SK-N-MC (cell line): ENCODE data around the gene OGFOD3.
A peak's percentile ranks its signal among the peaks of the same experiment; 100 is the strongest.
"Not testable (repeated sequence)": the region's sequence is repeated elsewhere in the genome, so short reads cannot be mapped to it uniquely, and the experiment has no call there.

ENCODE experiments used
- DNase-seq: peaks from one replicate; pipeline ENCODE4 v3.0.0-alpha.2; 2011; ENCODE audit warnings: low read depth, low spot score
- H3K27ac ChIP-seq: fragments of 200-600 bp; sonication (generic); 2 replicates; pipeline ENCODE4 v1.5.1; 2016; ENCODE audit warnings: mixed run types
- H3K36me3 ChIP-seq: fragments of 200-600 bp; sonication (generic); 2 replicates; pipeline ENCODE4 v1.6.1; 2017; ENCODE audit warnings: antibody characterized with exemption, low read length, mixed read lengths; ENCODE audit not compliant: insufficient read depth
- H3K4me3 ChIP-seq: fragments of 200-600 bp; sonication (generic); 2 replicates; pipeline ENCODE4 v1.5.1; 2016
- H3K9ac ChIP-seq: fragments of 200-600 bp; sonication (generic); 2 replicates; pipeline ENCODE4 v1.8.0; 2017; ENCODE audit warnings: mixed run types, mixed read lengths; ENCODE audit not compliant: insufficient read length
- H3K9me3 ChIP-seq: fragments of 200-600 bp; sonication (generic); 2 replicates; pipeline ENCODE4 v1.6.1; 2017; ENCODE audit warnings: low read depth, mild to moderate bottlenecking, antibody characterized with exemption, low read length, moderate library complexity, mixed read lengths
- EZH2 ChIP-seq: fragments of 200-600 bp; sonication (generic); IDR thresholded peaks from one replicate; pipeline ENCODE4 v1.6.1; 2017; ENCODE audit warnings: antibody characterized with exemption
- FOXP2 ChIP-seq: optimal IDR thresholded peaks from 2 replicates; pipeline ENCODE3; 2011; ENCODE audit warnings: mild to moderate bottlenecking, moderate library complexity; ENCODE audit not compliant: insufficient read depth; ENCODE audit errors: extremely low read length, control extremely low read depth
- POLR2AphosphoS5 ChIP-seq: IDR thresholded peaks from 2 replicates; pipeline ENCODE4 v1.6.1; 2012; ENCODE audit warnings: mild to moderate bottlenecking, low read depth, low read length, borderline replicate concordance

Gene OGFOD3

DNA sequence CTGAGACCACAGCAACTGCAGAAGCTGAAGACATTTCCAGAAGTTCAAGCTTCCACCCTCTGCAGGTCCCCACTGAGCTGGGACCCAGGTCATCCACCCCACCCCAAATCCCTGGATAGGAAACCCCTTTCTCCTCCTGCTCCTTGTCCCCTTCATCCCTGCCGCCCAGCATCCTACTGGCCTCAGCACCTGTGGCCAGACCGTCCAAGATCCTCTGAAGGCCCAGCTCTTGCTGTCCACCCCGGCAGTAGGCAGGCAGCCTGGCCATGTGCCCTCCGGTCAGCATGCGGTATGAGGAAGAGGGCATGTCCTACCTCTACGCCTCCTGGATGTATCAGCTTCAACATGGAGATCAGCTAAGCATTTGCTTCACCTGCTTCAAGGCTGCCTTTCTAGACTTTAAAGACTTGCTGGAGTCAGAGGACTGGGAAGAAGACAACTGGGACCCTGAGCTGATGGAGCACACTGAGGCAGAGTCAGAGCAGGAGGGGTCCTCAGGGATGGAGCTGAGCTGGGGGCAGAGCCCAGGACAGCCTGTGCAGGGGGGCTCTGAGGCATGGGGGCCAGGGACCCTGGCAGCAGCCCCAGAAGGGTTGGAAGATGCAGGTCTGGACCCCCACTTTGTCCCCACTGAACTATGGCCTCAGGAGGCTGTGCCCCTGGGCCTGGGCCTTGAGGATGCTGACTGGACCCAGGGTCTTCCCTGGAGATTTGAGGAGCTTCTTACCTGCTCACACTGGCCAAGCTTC, 56.3 kb downstream of the OGFOD3 start:
- no peak overlapping the region for H3K4me3 ChIP-seq
- H3K9me3 ChIP-seq: no peaks in the 10 kb centered on the region
- no peak overlapping the region for H3K9ac ChIP-seq
- DNase-seq: no peak
- TF ChIP-seq POLR2AphosphoS5 (no peak), EZH2 (no peak)
- no peak overlapping the region for H3K27ac ChIP-seq
- H3K36me3 ChIP-seq: no peaks in the 10 kb centered on the region

DNA sequence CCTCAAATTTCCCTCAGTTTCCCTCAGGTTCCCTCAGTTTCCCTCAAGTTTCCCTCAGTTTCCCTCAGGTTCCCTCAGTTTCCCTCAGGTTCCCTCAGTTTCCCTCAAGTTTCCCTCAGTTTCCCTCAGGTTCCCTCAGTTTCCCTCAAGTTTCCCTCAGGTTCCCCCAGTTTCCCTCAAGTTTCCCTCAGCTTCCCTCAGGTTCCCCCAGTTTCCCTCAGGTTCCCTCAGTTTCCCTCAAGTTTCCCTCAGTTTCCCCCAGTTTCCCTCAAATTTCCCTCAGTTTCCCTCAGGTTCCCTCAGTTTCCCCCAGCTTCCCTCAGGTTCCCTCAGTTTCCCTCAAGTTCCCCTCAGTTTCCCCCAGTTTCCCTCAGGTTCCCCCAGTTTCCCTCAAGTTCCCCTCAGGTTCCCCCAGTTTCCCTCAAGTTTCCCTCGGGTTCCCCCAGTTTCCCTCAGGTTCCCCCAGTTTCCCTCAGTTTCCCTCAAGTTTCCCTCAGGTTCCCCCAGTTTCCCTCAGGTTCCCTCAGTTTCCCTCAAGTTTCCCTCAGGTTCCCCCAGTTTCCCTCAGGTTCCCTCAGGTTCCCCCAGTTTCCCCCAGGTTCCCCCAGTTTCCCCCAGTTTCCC, 58.8 kb downstream of the OGFOD3 start:
- not testable (repeated sequence) for H3K9me3 ChIP-seq, H3K36me3 ChIP-seq, H3K4me3 ChIP-seq, DNase-seq, H3K9ac ChIP-seq
- H3K27ac ChIP-seq: peak overlapping the region; percentile 90; the same call in 1 of the 2 replicates

DNA sequence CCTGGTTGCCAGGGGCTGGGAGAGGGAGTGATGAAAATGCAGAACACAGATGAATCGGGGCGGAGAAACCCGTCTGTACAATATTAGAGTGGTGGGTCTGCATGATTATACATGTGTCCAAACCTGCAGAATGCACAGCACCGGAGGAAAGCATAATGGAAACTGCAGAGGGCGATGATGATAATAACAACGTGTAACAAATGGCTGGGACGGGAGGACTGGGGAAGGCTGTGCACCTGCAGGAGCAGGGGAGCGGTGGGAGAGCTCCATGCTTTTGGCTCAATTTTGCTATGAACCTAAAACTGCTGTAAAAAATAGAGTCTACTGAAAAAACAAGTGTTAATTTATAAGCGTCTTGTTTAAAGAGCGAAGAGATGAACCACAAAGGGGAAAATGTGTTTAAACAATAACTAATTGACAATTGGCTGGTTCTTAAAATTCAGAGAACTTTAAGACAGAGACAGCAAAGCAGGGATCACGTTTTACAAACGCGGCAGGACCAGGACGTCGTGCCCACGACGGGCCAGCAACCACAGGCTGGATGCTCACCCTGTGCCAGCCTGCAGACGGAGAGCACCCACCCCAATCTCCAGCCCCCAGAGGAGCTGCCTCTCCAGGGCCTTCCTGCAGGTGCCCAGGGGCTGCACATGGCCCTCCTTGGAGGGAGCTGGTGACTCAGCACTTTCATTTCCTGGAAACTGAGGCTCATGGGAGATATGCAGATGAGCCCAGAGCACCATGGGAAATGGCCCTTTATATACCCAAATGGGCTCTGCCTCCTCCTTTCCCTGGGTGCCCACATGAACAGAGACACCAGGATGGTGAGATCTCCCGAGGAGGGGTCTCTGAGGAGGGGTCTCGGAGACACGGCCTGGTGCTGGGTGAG, 59.7 kb downstream of the OGFOD3 start, which contains the start of gene TEX19:
TEX19 (plus strand) TSS at position 783 of the 886 bp plus-strand sequence. CDS start 2,904 bp downstream, outside the sequence.
- TF ChIP-seq FOXP2 (no peak), POLR2AphosphoS5 (no peak), EZH2 (no peak)
- Histone ChIP-seq H3K36me3 (no peaks in the 10 kb centered on the region), H3K27ac (peak within 1 kb of the TSS; percentile 90), H3K9me3 (no peaks in the 10 kb centered on the region), H3K4me3 (no peak within 1 kb of the TSS), H3K9ac (no peak within 1 kb of the TSS)
- no peak for DNase-seq

DNA sequence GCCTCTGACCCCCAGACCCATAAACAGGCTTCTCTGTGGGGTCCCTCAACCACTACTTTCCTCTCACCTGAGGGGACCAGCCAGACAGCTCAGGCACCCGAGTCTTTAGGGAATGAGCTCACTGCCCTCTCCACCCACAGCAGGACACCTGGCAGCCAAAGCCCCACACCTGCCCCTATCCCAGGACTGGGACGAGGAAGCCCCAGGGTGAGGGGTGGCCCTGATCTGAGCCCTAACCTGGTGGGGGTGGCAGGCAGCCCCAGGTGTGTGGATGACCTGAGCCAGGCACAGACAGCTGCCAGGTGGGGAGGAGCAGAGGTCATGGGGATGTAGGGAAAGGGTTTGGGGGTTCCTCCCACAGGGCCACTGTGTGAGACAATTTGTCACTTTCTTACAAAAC, 61.0 kb downstream of the OGFOD3 start:
- H3K4me3 ChIP-seq: no peak overlapping the region
- no peaks in the 10 kb centered on the region for H3K9me3 ChIP-seq
- TF ChIP-seq FOXP2 (no peak), POLR2AphosphoS5 (no peak), EZH2 (no peak)
- DNase-seq: no peak
- H3K27ac ChIP-seq: no peak overlapping the region
- no peaks in the 10 kb centered on the region for H3K36me3 ChIP-seq
- H3K9ac ChIP-seq: no peak overlapping the region

DNA sequence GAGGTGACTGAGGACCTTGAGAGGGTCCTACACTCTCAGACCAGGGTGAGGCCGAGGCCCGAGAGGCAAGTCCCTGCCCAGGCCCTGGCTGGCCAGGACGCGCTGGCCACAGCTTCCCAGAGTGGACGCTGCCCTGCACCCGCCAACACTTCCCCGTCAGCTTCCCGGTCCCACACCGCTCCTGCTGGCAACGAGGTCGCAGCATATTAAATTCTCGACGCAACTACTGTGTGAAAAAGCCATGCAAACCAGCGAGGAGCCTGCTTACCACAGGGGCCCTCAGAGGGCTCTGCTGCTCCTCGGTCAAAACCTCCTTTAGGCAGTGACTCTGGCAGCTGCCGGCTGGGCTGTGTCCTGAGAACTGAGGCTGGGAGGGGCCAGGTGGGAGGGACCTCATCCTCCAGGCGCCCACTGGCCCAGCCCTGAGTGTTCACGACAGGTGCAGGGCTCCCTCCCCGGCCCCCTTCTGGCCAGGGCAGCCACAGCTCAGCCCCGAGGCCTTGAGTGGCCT, 61.5 kb downstream of the OGFOD3 start:
- Histone ChIP-seq H3K9me3 (no peaks in the 10 kb centered on the region), H3K4me3 (no peak overlapping the region), H3K36me3 (no peaks in the 10 kb centered on the region), H3K27ac (no peak overlapping the region), H3K9ac (no peak overlapping the region)
- DNase-seq: no peak
- no peak for TF ChIP-seq POLR2AphosphoS5
- TF ChIP-seq FOXP2: no peak
- TF ChIP-seq EZH2: no peak

DNA sequence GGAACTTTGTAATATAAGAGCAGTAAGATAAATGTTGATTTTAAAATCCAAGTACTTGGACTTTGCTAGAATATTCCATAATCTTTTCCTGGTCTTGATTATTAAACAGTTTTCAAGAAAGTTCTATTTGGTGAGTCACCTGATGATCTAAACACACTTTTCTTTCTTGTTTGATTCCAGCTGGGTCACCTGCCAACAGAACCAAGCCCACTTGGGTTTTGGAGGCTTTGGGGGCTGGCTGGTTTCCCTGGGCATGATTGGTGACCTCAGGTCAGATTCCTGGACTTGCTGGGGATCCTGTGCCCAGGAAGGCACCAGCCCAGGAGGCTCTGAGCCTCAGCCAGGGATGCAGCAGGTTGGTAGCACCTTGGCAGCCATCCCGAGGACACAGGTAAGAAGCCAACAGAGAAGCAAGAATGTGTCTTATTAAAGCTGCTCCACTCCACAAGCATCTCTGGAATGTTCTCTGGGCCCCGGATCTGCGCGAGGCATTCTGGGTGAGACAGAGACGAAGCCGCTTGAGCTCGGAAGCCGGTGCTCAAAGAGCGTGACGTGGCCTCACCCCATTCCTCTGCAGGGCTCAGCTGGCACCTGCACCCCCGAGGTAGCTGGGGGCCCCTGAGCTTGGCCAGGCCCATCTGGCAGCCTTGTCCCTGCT, 62.5 kb downstream of the OGFOD3 start:
- Histone ChIP-seq H3K4me3 (no peak overlapping the region), H3K27ac (no peak overlapping the region), H3K9ac (no peak overlapping the region), H3K36me3 (no peaks in the 10 kb centered on the region), H3K9me3 (no peaks in the 10 kb centered on the region)
- no peak for DNase-seq
- no peak for TF ChIP-seq FOXP2
- no peak for TF ChIP-seq POLR2AphosphoS5
- no peak for TF ChIP-seq EZH2

DNA sequence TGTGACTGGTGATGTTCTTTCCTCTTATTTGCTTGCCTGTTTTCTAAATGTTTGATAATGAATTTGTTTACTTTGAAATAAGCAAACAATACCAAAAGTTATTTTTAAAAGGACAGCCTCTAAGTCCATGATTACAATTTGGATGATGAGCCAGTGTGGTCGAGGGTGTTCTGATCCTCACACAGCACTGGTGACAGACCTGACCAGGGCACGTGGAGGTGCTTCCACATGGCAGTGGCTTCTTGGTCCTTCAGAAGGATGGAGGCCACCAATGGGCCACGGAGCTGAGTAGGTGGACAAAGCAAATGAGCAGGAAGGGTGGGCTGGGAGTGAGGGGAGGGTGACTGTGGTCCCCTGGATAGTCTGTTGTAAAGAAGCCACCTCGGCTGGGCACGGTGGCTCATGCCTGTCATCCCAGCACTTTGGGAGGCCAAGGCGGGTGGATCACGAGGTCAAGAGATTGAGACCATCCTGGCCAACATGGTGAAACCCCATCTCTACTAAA, 63.5 kb downstream of the OGFOD3 start:
- no peak overlapping the region for H3K9ac ChIP-seq
- H3K9me3 ChIP-seq: no peaks in the 10 kb centered on the region
- TF ChIP-seq EZH2 (no peak), POLR2AphosphoS5 (no peak), FOXP2 (no peak)
- H3K4me3 ChIP-seq: no peak overlapping the region
- DNase-seq: no peak
- H3K36me3 ChIP-seq: no peaks in the 10 kb centered on the region
- H3K27ac ChIP-seq: no peak overlapping the region
